Cardiac muscle cell (in vitro differentiated cells and primary cell): ENCODE results near the gene LGI4. TPM values are rescaled to one million over a fixed set of nuclear protein-coding genes. Genes with fewer than 3 reads are reported as not detected.

ENCODE experiments used
- DNase-seq, 2 donors: peaks; one replicate each; pipeline versions ENCODE4 v3.0.0 to v3.0.0-alpha.2; 2010 to 2017; ENCODE audit warnings: low read depth in 1 of 2, low spot score in 1 of 2
- H3K27ac ChIP-seq: fragments of 200-600 bp; sonication (generic); 2 replicates; pipeline ENCODE4 v1.5.1; 2016
- H3K27me3 ChIP-seq: fragments of 200-600 bp; sonication (generic); 2 replicates; pipeline ENCODE4 v1.6.0; 2016; ENCODE audit warnings: control low read depth
- H3K36me3 ChIP-seq: fragments of 200-600 bp; sonication (generic); 2 replicates; pipeline ENCODE4 v1.5.1; 2016; ENCODE audit warnings: control low read depth
- H3K4me1 ChIP-seq: fragments of 200-600 bp; sonication (generic); 2 replicates; pipeline ENCODE4 v1.8.1; 2017; ENCODE audit warnings: low read depth, mild to moderate bottlenecking, mixed run types
- H3K4me3 ChIP-seq: fragments of 200-600 bp; sonication (generic); 2 replicates; pipeline ENCODE4 v1.5.1; 2016; ENCODE audit warnings: mild to moderate bottlenecking
- H3K9me3 ChIP-seq: fragments of 200-600 bp; sonication (generic); 2 replicates; pipeline ENCODE4 v1.5.1; 2017; ENCODE audit warnings: low read depth, mild to moderate bottlenecking, control low read depth
- polyA plus RNA-seq: library from polyadenylated mRNA; unstranded; fragments of >200 nt; fragmentation: Nextera tagmentation; extraction: Ambion mirVana; gene quantifications from 2 replicates; pipeline ENCODE4 v1.2.1, GENCODE V29; 2016
- total RNA-seq: library from RNA; depleted of rRNA; stranded (reverse); fragments of >200 nt; gene quantifications from 2 replicates; pipeline ENCODE4 v1.2.3, GENCODE V29; 2016
- TF ChIP-seq, protein P1 (sequence below): IDR thresholded peaks from 2 replicates; pipeline ENCODE4 v1.5.1; 2012; ENCODE audit warnings: low read depth, mild to moderate bottlenecking, low read length

Gene LGI4
- total and polyA plus RNA-seq, 2 experiments from 2014 or later = 26.7 to 45.5 TPM

DNA sequence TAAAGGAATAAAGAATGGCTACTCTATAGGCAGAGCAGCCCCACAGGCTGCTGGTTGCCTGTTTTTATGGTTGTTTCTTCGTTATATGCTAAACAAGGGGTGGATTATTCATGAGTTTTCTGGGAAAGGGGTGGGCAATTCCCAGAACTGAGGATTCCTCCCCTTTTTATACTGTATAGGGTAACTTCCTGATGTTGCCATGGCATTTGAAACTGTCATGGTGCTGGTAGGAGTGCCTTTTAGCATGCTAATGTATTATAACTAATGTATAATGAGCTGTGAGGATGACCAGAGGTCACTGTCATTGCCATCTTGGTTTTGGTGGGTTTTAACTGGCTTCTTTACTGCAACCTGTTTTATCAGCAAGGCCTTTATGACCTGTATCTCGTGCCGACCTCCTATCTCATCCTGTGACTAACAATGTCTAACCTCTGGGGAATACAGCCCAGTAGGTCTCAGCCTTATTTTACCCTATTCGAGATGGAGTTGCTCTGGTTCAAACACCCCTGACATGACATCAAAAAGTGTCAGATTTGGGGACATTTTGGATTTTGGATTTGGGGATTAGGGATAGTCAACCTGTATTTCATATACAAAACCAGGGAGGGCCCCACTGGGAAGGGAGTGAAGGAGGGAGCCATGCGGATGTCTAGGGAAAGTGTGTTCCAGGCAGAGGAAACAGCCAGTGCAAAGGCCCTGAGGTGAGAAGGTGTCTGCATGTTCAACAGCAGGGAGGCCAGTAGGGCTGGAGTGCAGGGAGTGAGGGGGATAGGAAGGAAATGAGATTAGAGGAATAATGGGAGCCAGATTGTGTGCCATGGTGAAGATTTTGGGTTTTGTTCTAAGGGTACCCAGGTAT lies 30.6 kb upstream of the LGI4 start:
- no peaks in the 10 kb centered on the region for H3K27me3 ChIP-seq
- H3K4me3 ChIP-seq = no peak overlapping the region
- no peak for DNase-seq
- H3K27ac ChIP-seq = no peak overlapping the region
- H3K9me3 ChIP-seq = no peaks in the 10 kb centered on the region
- no peaks in the 10 kb centered on the region for H3K36me3 ChIP-seq
- TF ChIP-seq, protein P1, sequence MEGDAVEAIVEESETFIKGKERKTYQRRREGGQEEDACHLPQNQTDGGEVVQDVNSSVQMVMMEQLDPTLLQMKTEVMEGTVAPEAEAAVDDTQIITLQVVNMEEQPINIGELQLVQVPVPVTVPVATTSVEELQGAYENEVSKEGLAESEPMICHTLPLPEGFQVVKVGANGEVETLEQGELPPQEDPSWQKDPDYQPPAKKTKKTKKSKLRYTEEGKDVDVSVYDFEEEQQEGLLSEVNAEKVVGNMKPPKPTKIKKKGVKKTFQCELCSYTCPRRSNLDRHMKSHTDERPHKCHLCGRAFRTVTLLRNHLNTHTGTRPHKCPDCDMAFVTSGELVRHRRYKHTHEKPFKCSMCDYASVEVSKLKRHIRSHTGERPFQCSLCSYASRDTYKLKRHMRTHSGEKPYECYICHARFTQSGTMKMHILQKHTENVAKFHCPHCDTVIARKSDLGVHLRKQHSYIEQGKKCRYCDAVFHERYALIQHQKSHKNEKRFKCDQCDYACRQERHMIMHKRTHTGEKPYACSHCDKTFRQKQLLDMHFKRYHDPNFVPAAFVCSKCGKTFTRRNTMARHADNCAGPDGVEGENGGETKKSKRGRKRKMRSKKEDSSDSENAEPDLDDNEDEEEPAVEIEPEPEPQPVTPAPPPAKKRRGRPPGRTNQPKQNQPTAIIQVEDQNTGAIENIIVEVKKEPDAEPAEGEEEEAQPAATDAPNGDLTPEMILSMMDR = no peak
- H3K4me1 ChIP-seq = no peaks in the 10 kb centered on the region

- Histone ChIP-seq H3K36me3 (no peaks in the 10 kb centered on the region), H3K27ac (no peak overlapping the region), H3K9me3 (no peaks in the 10 kb centered on the region), H3K27me3 (no peaks in the 10 kb centered on the region), H3K4me3 (no peak overlapping the region), H3K4me1 (no peaks in the 10 kb centered on the region)
- TF ChIP-seq, protein P1 = no peak
- DNase-seq = no peak
Observed at GRCh38 chr19:35164418-35164817, 29.6 kb upstream of the LGI4 start.

DNA sequence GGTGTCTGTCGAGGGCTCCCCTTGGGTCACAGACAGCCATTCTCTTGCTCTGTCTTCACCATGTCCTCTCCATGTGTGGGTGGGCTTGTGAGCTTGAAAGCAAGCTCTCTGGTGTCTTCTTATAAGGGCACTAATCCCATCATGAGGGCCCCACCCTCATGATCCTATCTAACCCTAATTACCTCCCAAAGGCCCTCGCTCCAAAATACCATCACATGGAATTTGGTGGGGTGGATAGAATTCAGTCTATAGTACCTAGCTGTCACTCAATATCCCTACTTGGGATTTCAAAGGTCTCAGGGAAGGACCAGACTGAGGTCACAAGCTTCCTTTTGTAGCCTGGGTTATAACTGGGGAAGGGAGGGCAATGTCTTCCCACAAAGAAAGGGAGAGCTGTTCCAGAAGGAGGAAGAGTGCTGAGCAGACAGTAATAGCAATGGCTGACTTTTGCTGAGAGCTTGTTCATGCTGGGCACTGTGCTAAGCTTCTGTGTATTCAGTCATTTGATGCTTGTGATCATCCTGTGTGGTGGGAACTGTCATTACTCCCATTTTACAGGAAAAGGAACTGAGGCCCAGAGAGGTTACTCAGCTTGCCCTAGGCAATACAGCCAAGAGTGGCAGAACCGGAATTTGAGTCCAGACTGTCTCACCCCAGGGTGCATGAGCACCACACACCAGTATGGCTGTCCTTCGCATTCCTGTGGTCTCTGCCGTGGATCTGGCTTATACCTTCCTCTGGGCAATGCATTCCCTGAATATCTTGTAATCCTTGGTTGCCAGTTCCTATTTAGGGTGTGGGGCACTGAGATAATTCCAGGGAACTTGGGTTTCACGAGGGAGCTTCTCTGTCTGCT lies 27.8 kb upstream of the LGI4 start:
- no peaks in the 10 kb centered on the region for H3K27me3 ChIP-seq
- DNase-seq = no peak
- H3K9me3 ChIP-seq = no peaks in the 10 kb centered on the region
- TF ChIP-seq, protein P1 = no peak
- H3K36me3 ChIP-seq = no peaks in the 10 kb centered on the region
- H3K27ac ChIP-seq = no peak overlapping the region
- no peaks in the 10 kb centered on the region for H3K4me1 ChIP-seq
- no peak overlapping the region for H3K4me3 ChIP-seq

DNA sequence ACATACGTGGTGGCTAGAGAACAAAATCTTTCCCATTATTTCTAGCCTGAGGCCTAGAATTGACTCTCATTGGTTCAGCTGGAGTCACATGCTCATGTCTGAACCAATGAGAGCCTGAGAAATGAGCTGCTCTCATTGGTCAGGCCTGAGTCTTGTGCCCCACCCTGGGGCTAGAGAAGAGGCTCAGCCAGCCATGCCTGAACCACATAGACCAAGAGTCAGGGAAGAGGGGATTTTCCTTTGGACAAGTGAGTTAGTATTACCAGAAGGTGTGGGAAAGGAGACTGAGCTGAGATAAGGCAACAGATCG lies 26.5 kb upstream of the LGI4 start:
- H3K9me3 ChIP-seq = no peaks in the 10 kb centered on the region
- no peak overlapping the region for H3K4me3 ChIP-seq
- DNase-seq = no peak
- TF ChIP-seq, protein P1 = no peak
- no peaks in the 10 kb centered on the region for H3K27me3 ChIP-seq
- H3K36me3 ChIP-seq = no peaks in the 10 kb centered on the region
- no peaks in the 10 kb centered on the region for H3K4me1 ChIP-seq
- no peak overlapping the region for H3K27ac ChIP-seq

DNA sequence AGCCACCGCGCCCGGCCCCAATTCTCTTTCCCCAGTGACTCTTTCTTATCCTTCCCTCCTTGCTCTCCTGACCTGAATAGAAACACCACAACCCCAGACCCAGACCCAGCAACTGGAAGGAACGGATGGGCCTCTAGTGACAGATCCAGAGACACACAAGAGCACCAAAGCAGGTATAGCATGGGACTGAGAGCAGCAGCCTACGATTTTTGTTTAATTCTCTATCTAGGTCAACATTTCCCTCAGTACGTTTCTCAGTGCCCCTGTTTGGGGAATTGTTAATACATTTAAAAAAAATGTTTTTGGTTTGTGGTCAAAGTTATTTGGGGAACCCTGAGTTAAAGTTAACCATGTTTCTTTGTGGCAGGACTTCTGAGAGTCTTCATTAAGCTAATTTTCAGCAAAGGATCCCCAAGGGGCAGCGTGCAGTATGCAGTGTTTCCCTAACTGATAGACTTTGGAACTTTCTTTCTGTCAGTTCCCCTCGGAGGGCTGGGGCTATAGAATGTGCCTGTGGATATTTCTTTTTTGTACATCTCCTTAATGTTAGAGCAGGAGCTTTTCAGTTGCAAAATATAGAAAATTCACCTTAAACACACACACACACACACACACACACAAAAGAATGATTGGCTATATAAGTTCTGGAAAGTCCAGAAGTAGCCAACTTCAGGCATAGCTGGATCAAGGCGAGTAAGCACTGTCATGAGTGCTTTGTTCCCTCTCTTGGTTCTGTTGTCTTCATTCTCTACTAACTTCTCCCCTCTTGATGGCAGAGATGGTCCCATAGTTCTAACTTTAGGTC lies 26.0 kb upstream of the LGI4 start:
- TF ChIP-seq, protein P1 = no peak
- Histone ChIP-seq H3K27me3 (no peaks in the 10 kb centered on the region), H3K9me3 (no peaks in the 10 kb centered on the region), H3K4me1 (no peaks in the 10 kb centered on the region), H3K27ac (no peak overlapping the region), H3K36me3 (no peaks in the 10 kb centered on the region), H3K4me3 (no peak overlapping the region)
- DNase-seq = no peak
